ENCODE measurements around the gene SGTA.
"Not testable (repeated sequence)": the region's sequence is repeated elsewhere in the genome, so short reads cannot be mapped to it uniquely, and the experiment has no call there.

Gene SGTA

GRCh38 chr19:2723747-2724146, 59.3 kb downstream of the SGTA start:
- DNase-seq (ENCODE audit: low read depth), result no peak

GRCh38 chr19:2723345-2723715, 59.7 kb downstream of the SGTA start:
- DNase-seq (ENCODE audit: low read depth), result no peak

- peak; percentile 68 for DNase-seq (ENCODE audit: low read depth)
These were observed 60.3 kb downstream of the SGTA start for GRCh38 chr19:2722541-2723344.

- no peak for DNase-seq (ENCODE audit: low read depth)
These were observed 61.2 kb downstream of the SGTA start for GRCh38 chr19:2721570-2722540.

- DNase-seq (ENCODE audit: low read depth), result no peak
These were observed 62.1 kb downstream of the SGTA start, which contains the start of gene DIRAS1 for GRCh38 chr19:2720777-2721569. DIRAS1 (minus strand) TSS chr19:2721372; CDS start chr19:2717806, 3,566 bp downstream.

- DNase-seq (ENCODE audit: low read depth), result no peak
These were observed 62.9 kb downstream of the SGTA start for GRCh38 chr19:2719920-2720776.

GRCh38 chr19:2719232-2719735, 63.8 kb downstream of the SGTA start:
- DNase-seq (ENCODE audit: low read depth), result no peak

GRCh38 chr19:2717638-2718541, 65.2 kb downstream of the SGTA start:
- no peak for DNase-seq (ENCODE audit: low read depth)

GRCh38 chr19:2716722-2717637, 66.1 kb downstream of the SGTA start:
- no peak for DNase-seq (ENCODE audit: low read depth)

- DNase-seq (ENCODE audit: low read depth), result no peak
These were observed 66.8 kb downstream of the SGTA start for GRCh38 chr19:2716275-2716650.

- DNase-seq (ENCODE audit: low read depth), result no peak
These were observed 67.4 kb downstream of the SGTA start for GRCh38 chr19:2715470-2716274.

- no peak for DNase-seq (ENCODE audit: low read depth)
These were observed 68.4 kb downstream of the SGTA start for GRCh38 chr19:2714531-2715269.

- not testable (repeated sequence) for DNase-seq (ENCODE audit: low read depth)
These were observed 69.0 kb downstream of the SGTA start for GRCh38 chr19:2714102-2714501.

- DNase-seq (ENCODE audit: low read depth), result not testable (repeated sequence)
These were observed 69.9 kb downstream of the SGTA start for GRCh38 chr19:2713170-2713569.

GRCh38 chr19:2711875-2712205, 71.2 kb downstream of the SGTA start:
- DNase-seq (ENCODE audit: low read depth), result no peak

GRCh38 chr19:2711172-2711874, 71.8 kb downstream of the SGTA start:
- peak; percentile 10 for DNase-seq (ENCODE audit: low read depth)

GRCh38 chr19:2706251-2706650, 76.8 kb downstream of the SGTA start:
- DNase-seq (ENCODE audit: low read depth), result no peak

Measured in GM04504 (cell line).